HG03442 (cell line): ENCODE data around the gene LDLRAD4.

ENCODE experiments used
- ATAC-seq: cut with Tn5 transposase; IDR thresholded peaks from one replicate; pipeline ENCODE4 v1.9.1; 2021; ENCODE audit warnings: mild to moderate bottlenecking, moderate library complexity; ENCODE audit not compliant: unreplicated experiment

Gene LDLRAD4

GRCh38 chr18:13226533-13227144, 8.1 kb downstream of the LDLRAD4 start:
- no peak for ATAC-seq

- no peak for ATAC-seq
Observed at GRCh38 chr18:13227910-13228309, 9.3 kb downstream of the LDLRAD4 start.

GRCh38 chr18:13229001-13229671, 10.6 kb downstream of the LDLRAD4 start:
- no peak for ATAC-seq

GRCh38 chr18:13231151-13231550, 12.6 kb downstream of the LDLRAD4 start:
- ATAC-seq = no peak

GRCh38 chr18:13232086-13232917, 13.7 kb downstream of the LDLRAD4 start:
- no peak for ATAC-seq

- ATAC-seq = no peak
Observed at GRCh38 chr18:13232971-13233786, 14.6 kb downstream of the LDLRAD4 start.

- ATAC-seq = no peak
Observed at GRCh38 chr18:13233787-13234783, 15.5 kb downstream of the LDLRAD4 start.

GRCh38 chr18:13235421-13235831, 16.9 kb downstream of the LDLRAD4 start:
- no peak for ATAC-seq

- ATAC-seq = no peak
Observed at GRCh38 chr18:13235981-13236380, 17.4 kb downstream of the LDLRAD4 start.

GRCh38 chr18:13236411-13236810, 17.9 kb downstream of the LDLRAD4 start:
- no peak for ATAC-seq

GRCh38 chr18:13237073-13237472, 18.5 kb downstream of the LDLRAD4 start:
- no peak for ATAC-seq

GRCh38 chr18:13237641-13238040, 19.1 kb downstream of the LDLRAD4 start:
- ATAC-seq = no peak

- no peak for ATAC-seq
Observed at GRCh38 chr18:13239171-13239956, 20.8 kb downstream of the LDLRAD4 start.

GRCh38 chr18:13240060-13240725, 21.6 kb downstream of the LDLRAD4 start:
- ATAC-seq = no peak

- no peak for ATAC-seq
Observed at GRCh38 chr18:13241083-13241892, 22.7 kb downstream of the LDLRAD4 start.

GRCh38 chr18:13241893-13242175, 23.3 kb downstream of the LDLRAD4 start:
- no peak for ATAC-seq

- ATAC-seq = no peak
Observed at GRCh38 chr18:13242797-13243196, 24.2 kb downstream of the LDLRAD4 start.

- ATAC-seq = no peak
Observed at GRCh38 chr18:13243363-13243762, 24.8 kb downstream of the LDLRAD4 start.
